Stimulated activated CD4-positive, alpha-beta T cell treated with anti-CD3 and anti-CD28 coated beads, Interleukin-12 subunit alpha, Interleukin-12 subunit beta, amount 100 ng/mL, for 48 hours (primary cell): ENCODE results near the gene MYH1.
"Not testable (repeated sequence)": the region's sequence is repeated elsewhere in the genome, so short reads cannot be mapped to it uniquely, and the experiment has no call there.

ENCODE experiments used
- DNase-seq, 3 donors: peaks; one replicate each; pipeline ENCODE4 v3.0.0-alpha.2; 2020; ENCODE audit warnings: low read depth in 2 of 3, low spot score in 1 of 3

Gene MYH1

GRCh38 chr17:10518271-10519037 is at the start of gene MYH1:
TSS of gene MYH1 (minus strand) at chr17:10518542. CDS start at chr17:10516642, 1,900 bp downstream.
- DNase-seq: no peak

- no peak for DNase-seq
Observed at GRCh38 chr17:10563991-10564660, 45.8 kb upstream of the MYH1 start.

- no peak for DNase-seq
Observed at GRCh38 chr17:10558049-10558448, 39.7 kb upstream of the MYH1 start.

GRCh38 chr17:10557422-10557821 is 39.1 kb upstream of the MYH1 start:
- no peak for DNase-seq

GRCh38 chr17:10556301-10557005 is 38.1 kb upstream of the MYH1 start:
- no peak for DNase-seq

GRCh38 chr17:10550014-10550413 is 31.7 kb upstream of the MYH1 start:
- DNase-seq: no peak

- no peak for DNase-seq
Observed at GRCh38 chr17:10549096-10549842, 30.9 kb upstream of the MYH1 start, which contains the start of gene MYH2. TSS of gene MYH2 (minus strand) at chr17:10549658. CDS start at chr17:10547920, 1,738 bp downstream.

- no peak for DNase-seq
Observed at GRCh38 chr17:10547351-10547750, 29.0 kb upstream of the MYH1 start.

GRCh38 chr17:10543486-10543885 is 25.1 kb upstream of the MYH1 start:
- DNase-seq: not testable (repeated sequence)

- not testable (repeated sequence) for DNase-seq
Observed at GRCh38 chr17:10541179-10541578, 22.8 kb upstream of the MYH1 start.

GRCh38 chr17:10532026-10532425 is 13.7 kb upstream of the MYH1 start:
- DNase-seq: no peak

- no peak for DNase-seq
Observed at GRCh38 chr17:10527419-10527818, 9.1 kb upstream of the MYH1 start.

- no peak for DNase-seq
Observed at GRCh38 chr17:10526517-10526916, 8.2 kb upstream of the MYH1 start.

GRCh38 chr17:10523064-10523463 is 4.7 kb upstream of the MYH1 start:
- no peak for DNase-seq

GRCh38 chr17:10521949-10522348 is 3.6 kb upstream of the MYH1 start:
- no peak for DNase-seq

GRCh38 chr17:10516638-10517037 is 1.7 kb downstream of the MYH1 start:
- DNase-seq: no peak

- no peak for DNase-seq
Observed at GRCh38 chr17:10516065-10516464, 2.3 kb downstream of the MYH1 start.

- no peak for DNase-seq
Observed at GRCh38 chr17:10513299-10514067, 4.9 kb downstream of the MYH1 start.

- DNase-seq: no peak
Observed at GRCh38 chr17:10512856-10513255, 5.5 kb downstream of the MYH1 start.

GRCh38 chr17:10499950-10500349 is 18.4 kb downstream of the MYH1 start:
- no peak for DNase-seq
